GM21576 (cell line): ENCODE data around the gene POU2F1.
"Not testable (repeated sequence)": the region's sequence is repeated elsewhere in the genome, so short reads cannot be mapped to it uniquely, and the experiment has no call there.

Experiments used
- ATAC-seq: cut with Tn5 transposase; IDR thresholded peaks from one replicate; pipeline ENCODE4 v1.9.1; 2021; ENCODE audit warnings: mild to moderate bottlenecking, moderate library complexity; ENCODE audit not compliant: unreplicated experiment

The POU2F1 gene

GRCh38 chr1:167205306-167206050, 15.2 kb upstream of the POU2F1 start:
- ATAC-seq: not testable (repeated sequence)

- no peak for ATAC-seq
Measured at GRCh38 chr1:167206166-167206835, 14.4 kb upstream of the POU2F1 start.

GRCh38 chr1:167207940-167208623, 12.6 kb upstream of the POU2F1 start:
- ATAC-seq: no peak

GRCh38 chr1:167208624-167208976, 12.1 kb upstream of the POU2F1 start:
- no peak for ATAC-seq

GRCh38 chr1:167209044-167209443, 11.6 kb upstream of the POU2F1 start:
- ATAC-seq: no peak

- no peak for ATAC-seq
Measured at GRCh38 chr1:167210966-167211674, 9.6 kb upstream of the POU2F1 start.

- no peak for ATAC-seq
Measured at GRCh38 chr1:167212025-167212424, 8.7 kb upstream of the POU2F1 start.

- ATAC-seq: no peak
Measured at GRCh38 chr1:167216809-167217208, 3.9 kb upstream of the POU2F1 start.

GRCh38 chr1:167219194-167219593, 1.5 kb upstream of the POU2F1 start:
- no peak for ATAC-seq

- ATAC-seq: peak; percentile 34
Measured at GRCh38 chr1:167219646-167220536, 795 bp upstream of the POU2F1 start.

GRCh38 chr1:167221126-167221737, 546 bp downstream of the POU2F1 start:
- peak; percentile 2 for ATAC-seq

- ATAC-seq: peak; percentile 48
Measured at GRCh38 chr1:167221738-167222610, 1.3 kb downstream of the POU2F1 start.

GRCh38 chr1:167223144-167224103, 2.7 kb downstream of the POU2F1 start:
- ATAC-seq: no peak

GRCh38 chr1:167224734-167225235, 4.1 kb downstream of the POU2F1 start:
- ATAC-seq: not testable (repeated sequence)

GRCh38 chr1:167225920-167226319, 5.2 kb downstream of the POU2F1 start:
- no peak for ATAC-seq

- no peak for ATAC-seq
Measured at GRCh38 chr1:167227934-167228378, 7.3 kb downstream of the POU2F1 start.

GRCh38 chr1:167229719-167230385, 9.2 kb downstream of the POU2F1 start:
- no peak for ATAC-seq
